ENCODE data around the gene DTHD1. TPM values are rescaled to one million over a fixed set of nuclear protein-coding genes. Genes with fewer than 3 reads are reported as not detected.

DTHD1 gene
- not detected for polyA plus RNA-seq (2013, experiment 1 of 4)
- not detected for polyA plus RNA-seq (2013, experiment 2 of 4)
- polyA plus RNA-seq (2013, experiment 3 of 4), result not detected
- not detected for polyA plus RNA-seq (2013, experiment 4 of 4)

- Histone ChIP-seq H3K4me1 (ENCODE audit: control insufficient read depth, insufficient read depth, low read length) (no peaks in the 10 kb centered on the region), H3K27ac (ENCODE audit: insufficient read depth, low read depth, low read length, poor library complexity, severe bottlenecking) (no peak within 1 kb of the TSS), H3K4me3 (ENCODE audit: insufficient read depth, low read depth, low read length) (no peak within 1 kb of the TSS), H3K27me3 (ENCODE audit: control insufficient read depth, insufficient read depth, low read length, poor library complexity, severe bottlenecking) (no peaks in the 10 kb centered on the region), H3K9me3 (ENCODE audit: control insufficient read depth, low read length) (no peaks in the 10 kb centered on the region), H3K36me3 (ENCODE audit: control insufficient read depth, insufficient read depth, low read length) (no peaks in the 10 kb centered on the region)
- 86 to 99% methylated on average over 5 of the region's 5 CpGs for WGBS, 2 experiments
Observed at GRCh38 chr4:36281384-36282106, at the start of gene DTHD1. Gene DTHD1 (plus strand): TSS chr4:36281616. CDS start chr4:36281759, 143 bp downstream.

- H3K36me3 ChIP-seq (ENCODE audit: control insufficient read depth, insufficient read depth, low read length), result no peaks in the 10 kb centered on the region
Observed at GRCh38 chr4:36233567-36234266, 47.7 kb upstream of the DTHD1 start.

GRCh38 chr4:36235306-36235705 lies 46.1 kb upstream of the DTHD1 start:
- Histone ChIP-seq H3K9me3 (ENCODE audit: control insufficient read depth, low read length) (no peaks in the 10 kb centered on the region), H3K36me3 (ENCODE audit: control insufficient read depth, insufficient read depth, low read length) (no peaks in the 10 kb centered on the region), H3K27ac (ENCODE audit: insufficient read depth, low read depth, low read length, poor library complexity, severe bottlenecking) (no peak overlapping the region), H3K27me3 (ENCODE audit: control insufficient read depth, insufficient read depth, low read length, poor library complexity, severe bottlenecking) (no peaks in the 10 kb centered on the region), H3K4me3 (ENCODE audit: insufficient read depth, low read depth, low read length) (no peak overlapping the region), H3K4me1 (ENCODE audit: control insufficient read depth, insufficient read depth, low read length) (no peaks in the 10 kb centered on the region)
- 73 to 74% methylated on average over 3 of the region's 3 CpGs for WGBS, 2 experiments

More at GRCh38 chr4:36233567-36234266, 47.7 kb upstream of the DTHD1 start:
- Histone ChIP-seq H3K27me3 (ENCODE audit: control insufficient read depth, insufficient read depth, low read length, poor library complexity, severe bottlenecking) (no peaks in the 10 kb centered on the region), H3K4me1 (ENCODE audit: control insufficient read depth, insufficient read depth, low read length) (no peaks in the 10 kb centered on the region), H3K27ac (ENCODE audit: insufficient read depth, low read depth, low read length, poor library complexity, severe bottlenecking) (no peak overlapping the region), H3K9me3 (ENCODE audit: control insufficient read depth, low read length) (no peaks in the 10 kb centered on the region), H3K4me3 (ENCODE audit: insufficient read depth, low read depth, low read length) (no peak overlapping the region)
- 91 to 92% methylated on average over 9 to 10 of the region's 10 CpGs for WGBS, 2 experiments

GRCh38 chr4:36236159-36236558 lies 45.3 kb upstream of the DTHD1 start:
- no peak overlapping the region for H3K27ac ChIP-seq (ENCODE audit: insufficient read depth, low read depth, low read length, poor library complexity, severe bottlenecking)
- no peak overlapping the region for H3K4me3 ChIP-seq (ENCODE audit: insufficient read depth, low read depth, low read length)
- no peaks in the 10 kb centered on the region for H3K9me3 ChIP-seq (ENCODE audit: control insufficient read depth, low read length)
- H3K4me1 ChIP-seq (ENCODE audit: control insufficient read depth, insufficient read depth, low read length), result no peaks in the 10 kb centered on the region
- no peaks in the 10 kb centered on the region for H3K27me3 ChIP-seq (ENCODE audit: control insufficient read depth, insufficient read depth, low read length, poor library complexity, severe bottlenecking)
- WGBS, 2 experiments, result 86 to 92% methylated on average over 1 to 2 of the region's 2 CpGs
- no peaks in the 10 kb centered on the region for H3K36me3 ChIP-seq (ENCODE audit: control insufficient read depth, insufficient read depth, low read length)

- H3K27me3 ChIP-seq (ENCODE audit: control insufficient read depth, insufficient read depth, low read length, poor library complexity, severe bottlenecking), result no peaks in the 10 kb centered on the region
- H3K9me3 ChIP-seq (ENCODE audit: control insufficient read depth, low read length), result no peaks in the 10 kb centered on the region
- WGBS, 2 experiments, result 87 to 93% methylated on average over 4 of the region's 4 CpGs
- no peaks in the 10 kb centered on the region for H3K4me1 ChIP-seq (ENCODE audit: control insufficient read depth, insufficient read depth, low read length)
- no peak overlapping the region for H3K27ac ChIP-seq (ENCODE audit: insufficient read depth, low read depth, low read length, poor library complexity, severe bottlenecking)
- no peaks in the 10 kb centered on the region for H3K36me3 ChIP-seq (ENCODE audit: control insufficient read depth, insufficient read depth, low read length)
- no peak overlapping the region for H3K4me3 ChIP-seq (ENCODE audit: insufficient read depth, low read depth, low read length)
Observed at GRCh38 chr4:36237366-36238313, 43.8 kb upstream of the DTHD1 start.

GRCh38 chr4:36241771-36242170 lies 39.6 kb upstream of the DTHD1 start:
- H3K27ac ChIP-seq (ENCODE audit: insufficient read depth, low read depth, low read length, poor library complexity, severe bottlenecking), result no peak overlapping the region
- WGBS, 2 experiments, result 91 to 100% methylated on average over 1 to 2 of the region's 2 CpGs
- H3K9me3 ChIP-seq (ENCODE audit: control insufficient read depth, low read length), result no peaks in the 10 kb centered on the region
- peaks cover 30% of the 10 kb centered on the region for H3K27me3 ChIP-seq (ENCODE audit: control insufficient read depth, insufficient read depth, low read length, poor library complexity, severe bottlenecking)
- H3K4me3 ChIP-seq (ENCODE audit: insufficient read depth, low read depth, low read length), result no peak overlapping the region
- H3K36me3 ChIP-seq (ENCODE audit: control insufficient read depth, insufficient read depth, low read length), result no peaks in the 10 kb centered on the region
- H3K4me1 ChIP-seq (ENCODE audit: control insufficient read depth, insufficient read depth, low read length), result no peaks in the 10 kb centered on the region

- peaks cover 30% of the 10 kb centered on the region for H3K27me3 ChIP-seq (ENCODE audit: control insufficient read depth, insufficient read depth, low read length, poor library complexity, severe bottlenecking)
- no peaks in the 10 kb centered on the region for H3K4me1 ChIP-seq (ENCODE audit: control insufficient read depth, insufficient read depth, low read length)
- no peak overlapping the region for H3K27ac ChIP-seq (ENCODE audit: insufficient read depth, low read depth, low read length, poor library complexity, severe bottlenecking)
- H3K9me3 ChIP-seq (ENCODE audit: control insufficient read depth, low read length), result no peaks in the 10 kb centered on the region
- WGBS, 2 experiments, result 86 to 87% methylated on average over 4 to 6 of the region's 7 CpGs
- H3K4me3 ChIP-seq (ENCODE audit: insufficient read depth, low read depth, low read length), result no peak overlapping the region
- H3K36me3 ChIP-seq (ENCODE audit: control insufficient read depth, insufficient read depth, low read length), result no peaks in the 10 kb centered on the region
Observed at GRCh38 chr4:36242629-36243354, 38.6 kb upstream of the DTHD1 start.

- H3K4me1 ChIP-seq (ENCODE audit: control insufficient read depth, insufficient read depth, low read length), result no peaks in the 10 kb centered on the region
- no peaks in the 10 kb centered on the region for H3K9me3 ChIP-seq (ENCODE audit: control insufficient read depth, low read length)
- peak overlapping the region; percentile 62 for H3K4me3 ChIP-seq (ENCODE audit: insufficient read depth, low read depth, low read length)
- WGBS, 2 experiments, result 4 to 5% methylated on average over 37 to 38 of the region's 38 CpGs
- H3K27me3 ChIP-seq (ENCODE audit: control insufficient read depth, insufficient read depth, low read length, poor library complexity, severe bottlenecking), result peaks cover 30% of the 10 kb centered on the region
- no peak overlapping the region for H3K27ac ChIP-seq (ENCODE audit: insufficient read depth, low read depth, low read length, poor library complexity, severe bottlenecking)
- no peaks in the 10 kb centered on the region for H3K36me3 ChIP-seq (ENCODE audit: control insufficient read depth, insufficient read depth, low read length)
Observed at GRCh38 chr4:36243355-36244256, 37.8 kb upstream of the DTHD1 start.
